Glomerular endothelial cell (primary cell): ENCODE results near the gene ITIH5. TPM values are rescaled to one million over a fixed set of nuclear protein-coding genes. Genes with fewer than 3 reads are reported as not detected.

Experiments
- DNase-seq: peaks from one replicate; pipeline ENCODE4 v3.0.0-alpha.2; 2011; ENCODE audit warnings: low read depth, low spot score; ENCODE audit errors: extremely low read depth
- total RNA-seq: library from RNA; depleted of rRNA; stranded (reverse); fragments of >200 nt; gene quantifications from 2 replicates; pipeline ENCODE4 v1.2.3, GENCODE V29; 2015

Gene ITIH5
- total RNA-seq, 1 donor from 2014 or later, result 0.35 TPM

DNA sequence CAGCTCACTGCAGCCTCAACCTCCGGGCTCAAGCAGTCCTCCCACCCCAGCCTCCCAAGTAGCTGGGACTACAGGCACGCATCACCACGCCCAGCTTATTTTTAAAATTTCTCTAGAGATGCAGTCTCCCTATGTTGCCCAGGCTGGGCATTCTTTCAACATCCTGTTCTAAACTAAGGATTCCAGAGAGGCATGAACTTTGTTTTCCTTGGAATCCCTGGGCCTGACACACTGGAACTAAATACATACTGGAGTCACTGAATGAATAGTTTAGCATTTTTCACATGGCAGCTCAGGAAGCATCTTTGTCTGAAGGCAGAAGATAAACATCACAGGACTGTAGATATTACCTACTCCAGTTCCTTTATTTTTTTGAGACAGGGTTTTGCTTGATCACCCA is 108.7 kb downstream of the ITIH5 start:
- no peak for DNase-seq

DNA sequence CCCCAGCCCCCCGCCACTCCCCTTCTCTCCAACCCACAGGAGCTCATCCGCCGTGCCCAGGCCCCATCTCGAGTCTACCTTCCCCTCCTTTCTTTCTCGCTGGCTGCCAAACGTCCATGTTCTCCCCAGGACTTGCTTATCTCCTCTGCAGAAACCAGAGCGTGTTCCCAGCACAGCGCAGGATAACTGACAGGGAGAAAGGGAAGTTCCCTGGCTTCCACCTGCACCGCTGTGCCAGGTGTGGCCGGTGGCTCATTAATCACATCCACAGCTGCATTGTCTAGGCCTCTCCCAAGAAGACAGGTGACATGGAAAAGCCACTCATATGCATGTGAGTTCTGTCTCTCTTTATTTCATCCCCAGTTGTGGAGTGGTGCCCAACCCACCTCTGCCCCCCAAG is 113.2 kb downstream of the ITIH5 start:
- DNase-seq, result no peak

DNA sequence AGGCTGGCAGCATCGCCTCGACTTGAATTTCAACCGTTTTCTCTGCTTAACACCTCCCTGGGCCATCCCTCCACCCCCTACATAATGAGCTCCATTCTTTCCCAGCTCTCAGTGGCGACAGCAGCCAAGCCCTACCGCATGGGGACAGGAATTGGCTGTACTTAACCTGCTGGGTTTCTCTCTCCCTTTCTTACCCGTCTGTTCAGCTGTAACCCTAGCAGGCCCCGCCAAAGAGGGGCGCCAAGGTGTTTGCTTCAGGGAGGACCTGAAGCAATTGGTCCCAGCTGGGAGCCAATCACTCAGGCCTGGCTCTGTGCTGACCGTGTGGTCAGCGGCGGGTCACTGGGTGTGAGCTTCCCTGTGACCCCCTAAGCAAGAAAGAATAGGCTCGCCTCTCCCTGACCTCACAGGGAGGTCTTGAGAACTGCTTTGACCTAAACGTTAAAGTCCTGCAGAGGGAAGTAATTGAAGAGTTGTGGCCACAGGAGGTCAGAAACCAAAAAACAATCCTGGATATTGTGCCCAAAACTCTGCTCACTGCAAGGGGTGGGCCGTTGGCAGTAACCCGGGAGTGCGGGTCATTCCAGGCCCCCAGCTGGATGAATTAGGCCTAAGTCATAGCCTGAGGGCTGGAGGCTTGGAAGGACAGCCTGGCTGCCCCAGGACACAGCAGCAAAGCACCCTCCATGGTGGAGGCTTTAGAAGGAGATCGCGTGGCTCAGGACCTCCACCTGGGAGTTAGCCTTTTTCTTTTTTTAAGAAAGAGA is 114.6 kb downstream of the ITIH5 start:
- no peak for DNase-seq

DNA sequence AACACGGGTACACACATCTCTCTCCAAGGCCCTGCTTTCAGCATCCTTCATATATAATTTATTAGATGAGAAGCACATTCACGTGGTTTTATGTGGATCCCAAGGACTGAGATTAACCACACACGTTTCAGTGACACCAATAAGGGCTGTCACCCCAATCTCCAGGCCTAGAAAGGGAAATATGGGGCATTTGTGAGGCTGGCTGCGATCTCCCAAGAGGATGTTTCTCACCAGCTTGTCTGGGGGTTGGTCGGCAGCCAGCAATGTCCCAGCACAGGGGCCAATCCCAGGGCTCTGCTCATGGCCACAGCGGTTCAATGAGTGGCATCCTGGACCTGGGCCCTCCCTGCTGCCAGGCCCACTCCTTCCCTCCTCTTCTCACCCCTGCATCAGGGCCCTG is 115.5 kb downstream of the ITIH5 start:
- DNase-seq, result no peak

DNA sequence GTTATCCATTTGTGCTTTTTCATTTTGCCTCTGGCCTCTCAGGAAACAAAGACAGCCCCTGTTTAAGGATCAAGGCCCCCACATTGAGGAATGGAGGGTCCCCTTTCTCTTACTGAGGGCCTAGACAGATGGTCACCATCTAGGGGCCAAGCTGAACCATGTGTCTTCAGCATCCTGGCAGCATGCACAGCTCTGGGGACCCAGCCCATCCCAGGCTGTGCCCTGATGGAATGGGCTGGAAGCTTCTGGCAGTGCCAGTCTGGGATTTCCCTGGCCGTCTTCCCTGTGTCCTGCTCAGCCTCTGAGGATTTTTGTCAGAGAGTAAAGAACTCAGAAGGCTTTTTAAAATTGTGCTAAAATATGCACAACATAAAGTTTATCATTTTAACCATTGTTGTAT is 116.8 kb downstream of the ITIH5 start:
- DNase-seq, result no peak

DNA sequence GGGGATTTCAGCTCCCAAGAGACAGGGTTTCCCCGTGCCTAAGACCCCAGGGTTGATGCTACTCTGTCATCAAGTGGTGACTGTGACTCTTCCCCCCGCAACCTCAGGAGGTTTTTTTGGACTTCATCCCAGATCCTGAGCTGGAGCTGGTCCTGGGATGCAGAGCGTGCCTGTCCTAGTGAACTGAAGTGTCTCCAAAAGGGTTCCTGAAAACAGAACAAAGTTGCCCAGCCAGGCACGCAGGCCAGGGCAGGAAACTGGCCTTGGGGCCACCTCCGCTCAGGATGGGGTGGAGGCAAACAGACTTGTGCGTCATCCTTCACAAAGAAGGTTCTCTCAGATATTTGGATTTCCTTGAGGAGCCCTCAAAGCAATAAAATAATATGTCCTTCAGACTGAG is 118.9 kb downstream of the ITIH5 start:
- no peak for DNase-seq

DNA sequence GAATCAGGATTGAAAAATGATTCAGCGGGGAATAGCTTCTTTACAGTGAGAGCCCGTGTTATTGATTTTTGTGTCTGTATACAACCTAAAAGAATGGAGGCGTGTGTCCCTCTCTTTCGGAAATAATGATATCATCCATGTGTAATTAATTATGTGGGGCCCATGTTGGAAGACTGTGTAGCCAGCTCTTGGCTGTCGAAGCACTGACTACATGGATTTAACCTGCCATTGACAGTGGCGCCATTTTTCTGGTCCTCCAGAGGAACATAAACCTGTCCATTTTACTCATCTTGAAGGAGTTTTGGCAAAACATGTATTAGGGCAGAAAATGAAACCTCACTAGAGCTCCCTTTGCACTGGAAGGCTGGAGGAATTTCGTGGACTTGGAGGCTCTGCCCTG is 119.6 kb downstream of the ITIH5 start:
- DNase-seq, result no peak

DNA sequence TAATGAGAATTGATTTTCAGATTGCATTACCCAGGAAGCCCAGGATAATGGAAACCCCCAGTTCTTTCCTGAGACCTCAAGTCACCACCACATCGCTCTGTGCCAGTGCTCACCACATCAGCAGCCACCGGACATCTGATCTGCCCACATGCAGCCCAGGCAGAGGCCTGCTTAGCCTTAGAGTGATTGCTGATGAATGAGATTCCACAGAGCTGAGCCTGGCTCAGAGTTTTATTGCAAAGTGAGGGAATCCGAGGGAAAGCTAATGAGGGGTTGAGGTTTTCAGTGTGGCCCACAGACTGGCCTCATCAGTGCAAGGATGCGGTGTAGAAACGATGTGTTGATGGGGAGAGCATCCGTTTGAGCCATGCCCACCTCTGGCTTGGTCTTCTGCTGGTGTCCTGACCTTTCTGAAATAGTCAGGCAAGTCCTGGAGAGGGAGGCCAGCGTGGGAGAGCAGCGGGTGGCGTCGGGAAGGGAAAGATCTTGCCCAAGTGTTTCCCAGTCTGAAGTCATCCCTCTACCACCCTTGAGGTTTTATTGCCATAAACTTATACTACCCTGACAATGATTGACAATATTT is 120.3 kb downstream of the ITIH5 start:
- DNase-seq, result no peak

DNA sequence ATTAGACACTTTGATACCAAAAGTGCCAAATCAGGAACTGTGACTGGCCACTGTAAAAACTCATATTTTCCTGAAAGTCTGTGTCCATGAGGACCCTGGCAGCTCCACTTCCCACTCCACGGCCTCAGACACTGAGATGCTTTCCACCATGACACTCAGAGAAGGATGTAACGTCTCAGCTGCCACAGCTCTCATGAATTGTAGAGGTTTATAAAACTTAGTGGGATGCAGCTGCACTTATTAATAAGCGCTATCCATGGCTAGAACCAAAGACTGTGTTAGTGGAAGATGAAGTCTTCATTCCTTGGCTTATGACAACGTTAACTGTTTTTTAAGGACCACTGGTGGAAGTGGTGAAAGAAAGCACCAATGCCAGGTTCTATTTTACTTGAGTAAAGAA is 121.0 kb downstream of the ITIH5 start:
- no peak for DNase-seq

DNA sequence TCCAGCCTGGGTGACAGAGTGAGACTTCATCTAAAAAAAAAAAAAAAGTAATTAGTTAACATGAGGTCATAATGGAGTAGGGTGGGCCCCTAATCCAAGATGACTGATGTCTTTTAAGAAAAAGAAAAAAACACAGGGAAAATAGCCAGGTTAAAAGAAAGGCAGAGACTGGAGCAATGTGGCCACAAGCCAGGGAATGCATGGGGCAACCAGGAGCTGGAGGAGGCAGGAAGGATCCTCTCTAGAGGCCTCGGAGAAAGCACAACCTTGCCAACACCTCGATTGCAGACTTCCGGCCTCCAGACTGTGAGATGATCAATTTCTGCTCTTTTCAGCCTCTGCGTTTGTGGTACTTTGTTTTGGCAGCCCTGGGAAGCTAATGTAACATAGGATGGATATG is 121.5 kb downstream of the ITIH5 start:
- DNase-seq, result no peak

DNA sequence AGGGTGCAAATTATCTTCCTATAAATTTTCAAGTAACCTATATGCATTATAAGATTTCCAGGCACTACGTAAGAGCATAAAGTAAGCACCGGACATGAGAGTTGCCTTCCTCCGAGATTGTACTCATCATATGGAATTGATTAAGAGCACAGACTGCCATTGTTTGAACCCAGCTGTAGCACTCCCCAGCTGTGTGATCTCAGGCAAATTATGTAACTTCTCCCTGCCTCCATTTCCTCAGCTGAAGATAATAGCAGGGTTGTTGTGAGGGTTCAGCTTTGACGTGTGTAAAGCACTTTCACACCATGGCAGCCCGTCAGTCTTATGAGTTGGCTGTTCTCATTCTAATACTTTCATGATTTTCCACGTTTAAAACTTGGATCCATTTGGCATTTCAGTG is 122.6 kb downstream of the ITIH5 start:
- DNase-seq, result no peak

DNA sequence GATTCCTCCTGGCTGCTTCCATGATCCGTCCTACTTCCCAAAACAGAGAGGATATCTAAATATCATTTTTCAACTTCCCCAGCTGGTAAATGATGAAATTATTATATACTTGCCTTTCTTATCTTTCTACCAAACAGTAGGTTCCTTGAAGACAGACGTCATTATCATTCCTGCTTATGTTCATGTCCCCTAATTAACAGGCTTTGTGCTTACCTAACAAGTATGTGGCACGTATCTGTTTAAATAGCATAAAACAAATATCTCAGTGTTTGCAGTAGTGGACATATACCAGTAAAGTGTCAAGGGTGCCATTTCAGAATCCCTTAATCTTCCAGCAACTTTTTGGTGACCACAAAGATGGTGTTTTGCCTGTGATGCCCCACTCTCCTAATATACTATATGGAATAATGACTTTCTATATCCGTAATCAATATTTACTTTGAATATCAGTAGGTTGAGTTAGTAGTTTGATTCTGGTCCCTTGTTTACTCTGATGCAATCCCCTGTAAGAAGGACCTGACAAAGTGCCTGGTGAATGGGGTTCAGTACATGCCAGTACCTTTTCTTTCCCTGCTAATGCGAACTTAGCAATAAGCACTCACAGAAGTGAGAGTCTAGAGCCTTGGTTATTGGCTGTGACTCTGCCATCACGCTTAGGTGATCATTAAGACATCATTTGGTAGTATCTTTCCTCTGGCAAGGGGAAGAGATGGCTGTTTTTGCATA is 124.4 kb downstream of the ITIH5 start:
- DNase-seq, result no peak

DNA sequence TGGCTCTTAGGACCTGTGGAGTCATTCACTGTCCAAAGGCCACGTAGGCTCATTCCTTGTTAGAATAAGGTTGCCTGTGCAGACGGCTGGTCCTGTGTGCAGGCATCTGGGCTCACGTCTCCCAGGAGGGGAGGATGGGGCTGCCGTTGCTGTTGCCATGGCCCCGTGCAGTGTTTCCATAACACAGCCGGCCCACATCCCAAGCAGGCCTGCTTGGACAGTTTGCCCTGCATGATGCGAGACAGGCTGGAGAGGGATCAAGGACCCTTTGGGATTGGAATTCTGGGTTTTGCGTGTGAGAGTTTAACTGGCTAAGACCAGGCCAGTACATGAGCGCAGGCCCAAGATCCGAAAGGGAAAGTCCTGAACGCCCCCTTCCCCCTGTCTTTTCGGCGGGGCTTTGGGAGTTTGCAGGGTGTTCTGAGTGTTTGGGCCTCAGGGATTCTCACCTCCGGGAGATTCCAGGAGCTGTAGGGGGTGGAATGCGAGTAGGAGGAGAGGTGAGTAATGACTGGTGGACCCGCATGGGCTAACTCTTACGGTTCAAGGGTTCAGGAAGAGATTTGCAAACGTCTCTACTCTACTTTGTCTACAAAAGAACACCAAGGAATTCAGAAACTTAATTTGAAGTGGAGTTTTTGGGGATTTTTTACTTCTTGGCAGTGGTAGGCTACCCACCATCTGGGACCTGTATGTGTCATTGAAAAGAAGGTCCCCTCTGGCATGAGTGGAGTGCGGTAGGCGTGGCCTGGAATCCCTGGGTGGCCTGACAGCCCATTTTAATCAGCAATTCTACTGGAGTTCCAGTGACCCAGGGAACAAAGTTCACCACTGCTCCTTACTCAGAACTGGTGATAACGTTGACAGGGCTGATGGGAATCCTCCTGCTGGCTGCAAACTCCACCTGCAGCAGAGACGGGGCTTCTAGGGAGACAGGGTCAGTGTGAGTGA is 125.4 kb downstream of the ITIH5 start:
- DNase-seq, result no peak

DNA sequence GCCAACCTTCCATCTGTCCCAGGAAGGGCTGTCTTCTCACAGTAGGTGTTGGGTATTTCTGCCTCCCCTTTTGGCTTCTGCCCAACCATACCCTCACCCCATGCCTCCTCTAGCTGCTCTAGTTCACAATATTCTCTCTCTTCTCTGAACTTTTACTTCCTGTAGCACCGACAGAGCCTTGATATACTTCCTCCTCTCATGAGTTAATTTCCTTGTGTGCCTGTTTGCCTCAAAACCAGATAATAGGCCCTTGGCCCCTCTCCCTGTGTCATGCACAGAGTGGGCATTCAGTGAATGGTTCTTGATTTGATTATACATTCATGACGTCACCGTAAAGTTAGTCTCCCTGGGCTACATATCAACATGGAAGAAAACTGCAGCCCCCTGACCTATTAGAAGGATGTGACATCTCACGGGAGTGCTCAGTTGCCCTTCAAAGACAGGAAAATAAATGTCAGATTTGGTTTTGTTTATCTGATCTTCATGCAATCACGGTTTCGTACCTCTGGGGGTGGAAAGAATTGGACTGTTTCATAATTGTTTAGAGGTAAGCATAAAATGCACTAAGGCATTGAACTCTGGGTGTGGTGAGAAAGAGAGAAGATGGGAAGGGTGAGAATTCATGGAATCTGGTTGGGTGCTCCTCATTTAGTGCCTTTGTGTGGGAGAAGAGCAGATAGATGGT is 127.7 kb downstream of the ITIH5 start:
- no peak for DNase-seq

DNA sequence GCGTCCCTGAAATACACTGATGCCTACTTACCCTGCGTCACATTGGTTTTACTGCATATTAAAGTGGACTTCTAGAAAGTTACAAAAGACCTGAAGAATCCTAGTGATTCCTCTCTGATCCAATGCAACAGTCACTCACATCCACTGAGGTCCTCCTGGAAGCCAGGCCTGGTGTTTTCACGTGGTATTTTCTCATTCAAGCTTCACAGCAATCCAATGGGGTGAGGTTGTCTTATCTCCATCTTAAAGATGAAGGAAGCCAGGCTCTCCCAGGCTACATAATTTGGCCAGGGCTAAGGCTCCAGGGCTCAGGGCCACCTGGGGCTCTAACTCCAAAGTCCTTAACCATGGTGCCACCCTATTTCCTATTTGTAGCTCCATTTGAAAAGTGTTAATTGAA is 129.6 kb downstream of the ITIH5 start:
- DNase-seq, result no peak

DNA sequence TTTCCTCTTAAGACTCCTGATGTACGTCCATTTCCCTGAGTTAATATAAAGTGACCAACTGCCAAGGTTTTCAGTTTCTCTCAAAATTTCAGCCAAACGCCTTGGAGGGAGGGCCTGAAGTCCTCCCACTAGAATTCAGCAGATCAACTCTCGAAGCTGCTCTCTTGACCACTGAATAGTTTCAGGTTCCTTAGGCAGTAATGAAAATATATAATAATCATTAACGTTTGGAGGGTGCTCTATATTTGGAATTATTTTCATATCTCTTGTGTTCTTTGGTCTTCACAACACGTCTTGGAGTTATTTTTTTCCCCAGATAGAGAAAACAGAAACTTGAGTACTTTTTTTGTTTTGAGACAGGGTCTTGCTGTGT is 132.3 kb downstream of the ITIH5 start:
- no peak for DNase-seq

DNA sequence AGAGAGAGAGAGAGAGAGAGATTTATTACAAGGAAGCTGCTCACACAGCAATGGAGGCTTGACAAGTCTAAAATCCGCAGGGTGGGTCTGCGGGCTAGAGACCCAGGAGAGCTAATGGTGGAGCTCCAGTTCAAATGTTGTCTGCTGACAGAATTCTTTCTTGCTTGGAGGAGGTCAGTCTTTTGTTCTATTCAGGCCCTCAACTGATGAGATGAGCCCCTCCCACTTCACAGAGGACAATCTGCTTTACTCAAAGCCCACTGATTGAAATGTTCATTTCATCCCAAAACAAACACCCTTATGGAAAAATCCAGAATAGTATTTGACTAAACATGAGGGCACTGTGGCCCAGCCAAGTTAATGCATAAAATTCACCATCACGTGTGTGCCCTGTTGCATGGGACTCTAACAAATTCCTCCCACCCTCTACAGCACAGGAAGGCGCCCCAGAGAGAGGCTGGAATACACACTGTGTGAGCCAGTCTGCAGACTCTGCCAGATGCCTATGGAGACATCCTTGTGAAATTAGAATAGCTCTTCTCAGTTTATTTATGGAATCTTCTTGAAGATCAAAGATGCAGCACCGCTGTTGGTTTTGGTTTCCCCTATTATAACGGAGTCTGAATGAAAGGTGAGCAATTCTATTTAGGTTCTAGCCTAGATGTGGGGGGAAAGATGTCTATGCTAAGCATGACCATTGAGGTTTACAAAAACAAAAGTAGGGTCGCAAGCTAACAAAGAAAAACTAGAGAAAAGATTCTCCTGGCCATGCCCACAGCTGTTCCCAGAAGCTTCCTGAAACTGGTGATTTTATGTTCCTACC is 132.9 kb downstream of the ITIH5 start:
- DNase-seq, result no peak

DNA sequence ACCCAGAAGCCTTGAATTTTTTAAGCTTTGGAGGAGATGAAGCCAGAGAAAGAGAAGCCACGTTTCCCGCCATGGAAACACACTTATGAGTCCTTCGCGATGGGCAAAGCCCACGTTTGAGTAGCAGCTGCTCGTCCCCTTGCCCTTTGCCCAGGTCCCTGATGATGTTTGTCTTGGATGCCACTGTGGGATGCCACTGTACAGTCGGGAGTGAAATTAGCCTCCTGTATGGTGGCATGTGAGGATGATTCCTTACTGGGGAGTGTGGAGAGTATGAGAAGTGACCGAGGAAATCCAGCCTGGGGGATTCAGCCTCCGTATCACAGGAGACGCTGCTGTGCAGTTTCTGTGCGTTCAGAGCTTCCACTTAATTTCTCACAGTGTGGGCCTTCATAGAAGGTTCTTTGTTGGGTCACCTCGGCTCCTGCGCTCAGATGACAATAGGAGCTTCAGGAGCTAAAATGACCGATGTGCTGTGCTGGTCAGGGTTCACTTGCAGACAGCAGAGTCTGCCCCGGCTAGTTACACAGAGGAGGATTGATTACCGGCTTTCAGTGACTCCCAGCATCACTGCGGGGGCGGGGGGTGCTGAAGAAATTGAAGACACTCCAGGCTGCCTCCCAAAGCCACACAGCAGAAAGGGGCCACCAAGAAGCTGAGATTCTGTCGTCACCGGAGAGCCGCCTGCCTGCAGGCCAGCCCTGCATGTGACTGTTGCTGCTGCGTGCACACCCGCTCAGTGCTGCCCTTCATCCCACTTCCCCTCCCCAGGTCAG is 133.9 kb downstream of the ITIH5 start:
- DNase-seq, result no peak

DNA sequence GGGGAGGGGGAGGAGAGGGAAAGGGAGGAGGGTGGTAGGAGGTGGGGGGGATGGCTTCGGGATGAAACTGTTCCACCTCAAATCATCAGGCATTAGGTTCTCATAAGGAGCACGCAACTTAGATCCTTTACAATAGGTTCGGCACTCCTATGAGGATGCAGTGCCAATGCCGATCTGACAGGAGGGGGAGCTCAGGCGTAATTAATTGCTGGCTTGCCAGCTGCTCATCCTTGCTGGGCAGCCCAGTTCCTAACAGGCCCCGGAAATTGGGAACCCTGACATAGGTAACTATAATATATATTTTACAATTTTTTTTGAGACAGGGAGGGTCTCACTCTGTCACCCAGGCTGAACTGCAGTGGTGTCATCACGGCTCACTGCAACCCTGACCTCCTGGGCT is 137.1 kb downstream of the ITIH5 start:
- no peak for DNase-seq
